ENCODE measurements around the gene YIPF5.

The YIPF5 gene

DNA sequence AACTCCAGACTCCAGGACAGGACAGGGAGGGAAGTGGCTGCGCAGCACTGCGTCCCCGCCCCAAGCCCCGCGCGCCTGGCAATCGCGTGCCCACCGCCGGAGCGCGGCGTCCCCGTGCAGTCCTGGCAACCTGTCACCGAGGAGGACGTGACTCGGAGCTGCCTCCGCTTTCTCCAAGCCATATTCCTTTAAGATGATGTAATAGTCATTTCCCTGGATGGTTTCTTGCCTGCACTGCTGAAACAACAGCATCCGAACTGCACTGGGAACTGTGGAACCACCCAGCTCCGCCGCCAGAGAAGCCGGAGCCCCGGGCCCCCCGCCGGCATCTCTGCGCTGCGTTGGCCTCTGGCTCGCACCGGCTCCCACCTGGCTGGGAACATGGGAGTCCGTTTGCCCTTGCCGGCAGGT lies 34.7 kb upstream of the YIPF5 start:
- Histone ChIP-seq H3K36me3 (replicated peaks; ENCODE audit: insufficient read depth, low read length) (no peaks in the 10 kb centered on the region), H3K9ac (ENCODE audit: low read length) (no peak overlapping the region), H4K20me1 (ENCODE audit: insufficient read depth, low read length) (no peaks in the 10 kb centered on the region), H2AFZ (ENCODE audit: low read length) (no peak overlapping the region), H3K79me2 (ENCODE audit: low read length) (no peaks in the 10 kb centered on the region), H3K9me3 (replicated peaks; ENCODE audit: insufficient read depth, low read length) (no peaks in the 10 kb centered on the region), H3K4me1 (ENCODE audit: low read length) (no peaks in the 10 kb centered on the region), H3K27me3 (replicated peaks; ENCODE audit: insufficient read depth, low read length) (no peaks in the 10 kb centered on the region), H3K4me2 (ENCODE audit: low read depth, low read length) (no peak overlapping the region), H3K4me3 (ENCODE audit: low read length) (no peak overlapping the region), H3F3A (ENCODE audit: insufficient read depth, low read length) (no peaks in the 10 kb centered on the region), H3K27ac (ENCODE audit: low read length) (no peak overlapping the region), H3K9me2 (replicated peaks; ENCODE audit: insufficient read depth, low read length) (no peaks in the 10 kb centered on the region)
- TF ChIP-seq, protein P1, sequence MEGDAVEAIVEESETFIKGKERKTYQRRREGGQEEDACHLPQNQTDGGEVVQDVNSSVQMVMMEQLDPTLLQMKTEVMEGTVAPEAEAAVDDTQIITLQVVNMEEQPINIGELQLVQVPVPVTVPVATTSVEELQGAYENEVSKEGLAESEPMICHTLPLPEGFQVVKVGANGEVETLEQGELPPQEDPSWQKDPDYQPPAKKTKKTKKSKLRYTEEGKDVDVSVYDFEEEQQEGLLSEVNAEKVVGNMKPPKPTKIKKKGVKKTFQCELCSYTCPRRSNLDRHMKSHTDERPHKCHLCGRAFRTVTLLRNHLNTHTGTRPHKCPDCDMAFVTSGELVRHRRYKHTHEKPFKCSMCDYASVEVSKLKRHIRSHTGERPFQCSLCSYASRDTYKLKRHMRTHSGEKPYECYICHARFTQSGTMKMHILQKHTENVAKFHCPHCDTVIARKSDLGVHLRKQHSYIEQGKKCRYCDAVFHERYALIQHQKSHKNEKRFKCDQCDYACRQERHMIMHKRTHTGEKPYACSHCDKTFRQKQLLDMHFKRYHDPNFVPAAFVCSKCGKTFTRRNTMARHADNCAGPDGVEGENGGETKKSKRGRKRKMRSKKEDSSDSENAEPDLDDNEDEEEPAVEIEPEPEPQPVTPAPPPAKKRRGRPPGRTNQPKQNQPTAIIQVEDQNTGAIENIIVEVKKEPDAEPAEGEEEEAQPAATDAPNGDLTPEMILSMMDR (IDR thresholded peaks at IDR 0.05; ENCODE audit: low read length) = no peak
- TF ChIP-seq EZH2 (optimal IDR thresholded peaks at IDR 0.05; ENCODE audit: low read depth, low read length) = no peak
- no peak for TF ChIP-seq EZH2phosphoT487 (IDR thresholded peaks at IDR 0.05; ENCODE audit: low read length)
- DNase-seq = no peak

DNA sequence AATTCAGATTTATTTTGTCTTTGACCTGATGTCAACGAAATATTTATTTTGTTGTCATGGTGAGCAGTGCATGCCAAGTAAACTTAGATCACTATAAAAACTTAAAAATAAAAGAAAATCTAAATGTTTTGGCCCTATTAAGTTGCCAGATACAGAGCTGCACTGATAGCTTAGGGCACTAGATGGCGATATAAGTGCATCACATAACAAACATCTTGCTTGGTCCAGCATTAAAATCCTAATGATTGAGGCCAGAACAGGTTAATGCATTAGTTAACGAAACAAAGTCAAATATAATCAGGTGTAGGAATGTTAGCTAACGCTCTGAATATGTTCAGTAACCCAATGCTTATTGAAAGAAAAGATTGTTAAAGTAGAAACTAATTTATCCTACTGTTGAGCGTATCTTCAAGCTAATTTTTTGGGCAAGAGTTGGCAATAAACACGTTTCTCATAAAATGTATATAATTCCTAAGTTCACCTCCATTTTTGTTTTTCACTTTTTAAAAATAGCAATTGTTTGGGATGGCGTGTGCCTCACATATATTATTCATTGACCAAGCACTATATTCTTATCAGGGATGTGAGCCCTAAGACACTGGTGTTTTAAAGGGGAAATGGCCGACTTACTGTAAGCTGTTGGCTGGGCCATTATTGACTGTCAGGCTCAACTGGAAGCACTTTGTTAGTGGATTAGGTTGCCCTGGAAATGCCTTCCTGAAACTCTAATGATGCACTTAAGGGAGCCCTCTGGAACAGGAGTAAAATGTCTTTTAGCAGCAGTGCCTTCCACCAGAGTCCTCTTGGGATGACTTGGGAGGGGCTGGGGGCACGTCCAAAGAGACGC lies 33.5 kb upstream of the YIPF5 start:
- DNase-seq = peak; percentile 62
- Histone ChIP-seq H3K36me3 (replicated peaks; ENCODE audit: insufficient read depth, low read length) (no peaks in the 10 kb centered on the region), H3F3A (ENCODE audit: insufficient read depth, low read length) (no peaks in the 10 kb centered on the region), H3K79me2 (ENCODE audit: low read length) (no peaks in the 10 kb centered on the region), H3K9me2 (replicated peaks; ENCODE audit: insufficient read depth, low read length) (no peaks in the 10 kb centered on the region), H3K4me1 (ENCODE audit: low read length) (no peaks in the 10 kb centered on the region), H3K4me3 (ENCODE audit: low read length) (no peak overlapping the region), H3K9me3 (replicated peaks; ENCODE audit: insufficient read depth, low read length) (no peaks in the 10 kb centered on the region), H3K4me2 (ENCODE audit: low read depth, low read length) (no peak overlapping the region), H2AFZ (ENCODE audit: low read length) (no peak overlapping the region), H4K20me1 (ENCODE audit: insufficient read depth, low read length) (no peaks in the 10 kb centered on the region), H3K27ac (ENCODE audit: low read length) (no peak overlapping the region), H3K9ac (ENCODE audit: low read length) (no peak overlapping the region), H3K27me3 (replicated peaks; ENCODE audit: insufficient read depth, low read length) (no peaks in the 10 kb centered on the region)
- TF ChIP-seq EZH2 (optimal IDR thresholded peaks at IDR 0.05; ENCODE audit: low read depth, low read length) = no peak
- TF ChIP-seq EZH2phosphoT487 (IDR thresholded peaks at IDR 0.05; ENCODE audit: low read length) = no peak
- TF ChIP-seq, protein P1 (IDR thresholded peaks at IDR 0.05; ENCODE audit: low read length) = peak; percentile 85

DNA sequence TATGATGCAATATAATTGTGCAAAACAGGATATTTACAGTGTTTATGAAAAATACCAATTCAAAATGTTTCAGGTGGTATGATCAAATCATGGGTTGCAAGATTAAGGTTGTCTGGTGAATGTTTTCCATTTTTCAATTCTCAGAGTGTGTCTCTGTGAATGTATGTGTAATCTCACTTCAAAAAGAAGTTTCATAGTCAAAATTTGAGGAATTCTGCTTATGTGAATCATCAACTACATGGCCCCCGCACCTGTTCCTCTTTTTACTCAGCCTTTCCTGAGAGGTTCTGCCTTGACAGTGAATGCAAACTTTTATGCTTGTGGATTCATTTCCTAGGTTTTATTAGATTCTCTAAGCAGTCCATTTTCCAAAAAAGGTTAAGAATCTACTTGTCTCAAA lies 32.3 kb upstream of the YIPF5 start:
- H3F3A ChIP-seq (ENCODE audit: insufficient read depth, low read length) = no peaks in the 10 kb centered on the region
- H3K9me3 ChIP-seq (replicated peaks; ENCODE audit: insufficient read depth, low read length) = no peaks in the 10 kb centered on the region
- TF ChIP-seq, protein P1 (IDR thresholded peaks at IDR 0.05; ENCODE audit: low read length) = no peak
- TF ChIP-seq EZH2phosphoT487 (IDR thresholded peaks at IDR 0.05; ENCODE audit: low read length) = no peak
- no peak for TF ChIP-seq EZH2 (optimal IDR thresholded peaks at IDR 0.05; ENCODE audit: low read depth, low read length)
- no peaks in the 10 kb centered on the region for H3K79me2 ChIP-seq (ENCODE audit: low read length)
- no peak for DNase-seq
- no peaks in the 10 kb centered on the region for H3K36me3 ChIP-seq (replicated peaks; ENCODE audit: insufficient read depth, low read length)
- no peak overlapping the region for H2AFZ ChIP-seq (ENCODE audit: low read length)
- H3K4me1 ChIP-seq (ENCODE audit: low read length) = no peaks in the 10 kb centered on the region
- H3K27me3 ChIP-seq (replicated peaks; ENCODE audit: insufficient read depth, low read length) = no peaks in the 10 kb centered on the region
- H3K4me3 ChIP-seq (ENCODE audit: low read length) = no peak overlapping the region
- H3K4me2 ChIP-seq (ENCODE audit: low read depth, low read length) = no peak overlapping the region
- no peaks in the 10 kb centered on the region for H4K20me1 ChIP-seq (ENCODE audit: insufficient read depth, low read length)
- no peak overlapping the region for H3K27ac ChIP-seq (ENCODE audit: low read length)
- no peak overlapping the region for H3K9ac ChIP-seq (ENCODE audit: low read length)
- H3K9me2 ChIP-seq (replicated peaks; ENCODE audit: insufficient read depth, low read length) = no peaks in the 10 kb centered on the region
